WTC11 (cell line): ENCODE results near the gene DOCK8. TPM values are rescaled to one million over a fixed set of nuclear protein-coding genes. Genes with fewer than 3 reads are reported as not detected.

ENCODE experiments used
- ATAC-seq: fragments of 200-7000 bp; cut with Tn5 transposase; 2 replicates; pipeline ENCODE4 v1.10.0; 2021; ENCODE audit warnings: mild to moderate bottlenecking, moderate library complexity
- CTCF ChIA-PET: fragments of 300-600 bp; sonication (Branson Sonifier 250); formaldehyde crosslinking; loops from one replicate; lab custom pipeline; 2021; ENCODE audit warnings: antibody characterized with exemption; lab: Charles Lee
- POLR2A ChIA-PET: fragments of 350-600 bp; sonication (Branson Sonifier 250); formaldehyde crosslinking; loops from one replicate; lab custom pipeline; 2021; ENCODE audit warnings: antibody characterized with exemption; lab: Charles Lee
- DNase-seq: peaks from one replicate; pipeline ENCODE4 v3.0.0; 2021; ENCODE audit warnings: low spot score
- H3K27ac Mint-ChIP-seq: 2 replicates; pipeline ENCODE4 v1.8.0; 2021; ENCODE audit warnings: mixed read lengths
- H3K27me3 Mint-ChIP-seq: 2 replicates; pipeline ENCODE4 v1.8.0; 2021; ENCODE audit warnings: low read depth, mild to moderate bottlenecking, moderate library complexity, mixed read lengths
- H3K36me3 Mint-ChIP-seq: 2 replicates; pipeline ENCODE4 v1.8.0; 2021; ENCODE audit warnings: mixed read lengths
- H3K4me1 Mint-ChIP-seq: 2 replicates; pipeline ENCODE4 v1.8.0; 2022; ENCODE audit warnings: mixed read lengths
- H3K4me3 Mint-ChIP-seq: 2 replicates; pipeline ENCODE4 v1.8.0; 2021; ENCODE audit warnings: mild to moderate bottlenecking, moderate library complexity, mixed read lengths
- H3K9me3 Mint-ChIP-seq: 2 replicates; pipeline ENCODE4 v1.8.0; 2021; ENCODE audit warnings: mixed read lengths
- AR ChIP-seq: fragments of 250-450 bp; sonication (Bioruptor Pico); IDR thresholded peaks from 2 replicates; pipeline ENCODE4 v1.9.0; 2021; ENCODE audit warnings: mild to moderate bottlenecking
- ATF6 ChIP-seq: sonication (generic); formaldehyde crosslinking; IDR thresholded peaks from 2 replicates; pipeline ENCODE4 v1.8.1; 2023; ENCODE audit warnings: mild to moderate bottlenecking, missing genetic modification reagents
- CREB1 ChIP-seq: sonication (generic); formaldehyde crosslinking; IDR thresholded peaks from 2 replicates; pipeline ENCODE4 v1.8.0; 2023; ENCODE audit warnings: mild to moderate bottlenecking, missing genetic modification reagents
- ETV6 ChIP-seq: sonication (generic); formaldehyde crosslinking; IDR thresholded peaks from 2 replicates; pipeline ENCODE4 v1.8.1; 2022; ENCODE audit warnings: mild to moderate bottlenecking, missing genetic modification reagents
- FOXK1 ChIP-seq: sonication (generic); formaldehyde crosslinking; IDR thresholded peaks from 2 replicates; pipeline ENCODE4 v1.8.0; 2022; ENCODE audit warnings: mild to moderate bottlenecking, moderate library complexity, missing genetic modification reagents
- HMGXB4 ChIP-seq: sonication (generic); formaldehyde crosslinking; IDR thresholded peaks from 2 replicates; pipeline ENCODE4 v1.8.1; 2023; ENCODE audit warnings: mild to moderate bottlenecking, moderate library complexity, missing genetic modification reagents
- KAT7 ChIP-seq: sonication (generic); formaldehyde crosslinking; IDR thresholded peaks from 2 replicates; pipeline ENCODE4 v1.8.1; 2023; ENCODE audit warnings: missing genetic modification reagents, mild to moderate bottlenecking, borderline replicate concordance
- PRDM15 ChIP-seq: sonication (generic); formaldehyde crosslinking; IDR thresholded peaks from 2 replicates; pipeline ENCODE4 v1.8.0; 2022; ENCODE audit warnings: missing genetic modification reagents
- PREB ChIP-seq: sonication (generic); formaldehyde crosslinking; IDR thresholded peaks from 2 replicates; pipeline ENCODE4 v1.8.1; 2022; ENCODE audit warnings: mild to moderate bottlenecking, missing genetic modification reagents, moderate library complexity, borderline replicate concordance
- PRRX2 ChIP-seq: fragments of 250-450 bp; sonication (Bioruptor Pico); IDR thresholded peaks from 2 replicates; pipeline ENCODE4 v1.8.0; 2021; ENCODE audit warnings: mild to moderate bottlenecking
- SP1 ChIP-seq: sonication (generic); formaldehyde crosslinking; conservative IDR thresholded peaks from 2 replicates; pipeline ENCODE4 v1.8.1; 2022; ENCODE audit warnings: missing genetic modification reagents
- USF2 ChIP-seq: sonication (generic); formaldehyde crosslinking; IDR thresholded peaks from 2 replicates; pipeline ENCODE4 v1.8.1; 2023; ENCODE audit warnings: mild to moderate bottlenecking, missing genetic modification reagents, moderate library complexity
- ZNF138 ChIP-seq: sonication (generic); formaldehyde crosslinking; conservative IDR thresholded peaks from 2 replicates; pipeline ENCODE4 v1.8.1; 2022; ENCODE audit warnings: mild to moderate bottlenecking, moderate library complexity, missing genetic modification reagents
- ZNF232 ChIP-seq: sonication (generic); formaldehyde crosslinking; IDR thresholded peaks from 2 replicates; pipeline ENCODE4 v1.8.0; 2022; ENCODE audit warnings: mild to moderate bottlenecking, missing genetic modification reagents
- ZNF263 ChIP-seq: sonication (generic); formaldehyde crosslinking; IDR thresholded peaks from 2 replicates; pipeline ENCODE4 v1.8.1; 2022; ENCODE audit warnings: low read depth, mild to moderate bottlenecking, moderate library complexity, missing genetic modification reagents
- ZNF532 ChIP-seq: fragments of 250-450 bp; sonication (Bioruptor Pico); IDR thresholded peaks from 2 replicates; pipeline ENCODE4 v1.9.0; 2021; ENCODE audit warnings: mild to moderate bottlenecking, borderline replicate concordance
- total RNA-seq: library from RNA; stranded (reverse); gene quantifications from 3 replicates; pipeline ENCODE4 v1.2.3, GENCODE V29; 2021

DOCK8 gene
- total RNA-seq, 1 experiment from 2014 or later, result 3.2 TPM

GRCh38 chr9:438066-438465, 223.4 kb downstream of the DOCK8 start:
- H3K9me3 Mint-ChIP-seq, result peaks cover 3% of the 10 kb centered on the region; the same call in 1 of the 2 replicates
- H3K27ac Mint-ChIP-seq, result no peak overlapping the region
- CTCF ChIA-PET, result no interaction called here
- H3K36me3 Mint-ChIP-seq, result no peaks in the 10 kb centered on the region
- no peak overlapping the region for H3K4me3 Mint-ChIP-seq
- no peak for TF ChIP-seq FOXK1 (CRISPR knock-in tag)
- TF ChIP-seq PREB (CRISPR knock-in tag), result no peak
- no peak for TF ChIP-seq USF2
- TF ChIP-seq ZNF232, result no peak
- no peak for TF ChIP-seq PRRX2
- TF ChIP-seq ZNF263 (CRISPR knock-in tag), result no peak
- no peak for TF ChIP-seq HMGXB4 (CRISPR knock-in tag)
- TF ChIP-seq ETV6 (CRISPR knock-in tag), result no peak
- no peak for TF ChIP-seq KAT7 (CRISPR knock-in tag)
- no peak for TF ChIP-seq ATF6
- TF ChIP-seq ZNF138, result no peak
- no peak for TF ChIP-seq CREB1
- no peak for TF ChIP-seq SP1
- no peak for TF ChIP-seq PRDM15
- no peak for TF ChIP-seq ZNF532 (CRISPR knock-in tag)
- TF ChIP-seq AR, result no peak
- no peaks in the 10 kb centered on the region; the same call in 1 of the 2 replicates for H3K27me3 Mint-ChIP-seq
- peaks cover 6% of the 10 kb centered on the region for H3K4me1 Mint-ChIP-seq
- DNase-seq (no peak), ATAC-seq (no peak)
- POLR2A ChIA-PET, result no interaction called here
